Right cardiac atrium (tissue), 5 donors: ENCODE results near the gene SLC51B. TPM values are rescaled to one million over a fixed set of nuclear protein-coding genes. Genes with fewer than 3 reads are reported as not detected.
"Not testable (repeated sequence)": the region's sequence is repeated elsewhere in the genome, so short reads cannot be mapped to it uniquely, and the experiment has no call there.

Source experiments
- ATAC-seq, 2 donors: fragments of 200-7000 bp; cut with Tn5 transposase; one replicate each; pipeline versions ENCODE4 v1.8.0 to v1.9.1; 2020; ENCODE audit warnings: moderate library complexity in 2 of 2, mild to moderate bottlenecking in 1 of 2
- DNase-seq, 3 donors: peaks; one replicate each; pipeline ENCODE4 v3.0.0-alpha.2; 2020
- H3K27ac ChIP-seq: one replicate; pipeline ENCODE4 v1.5.1; 2013; ENCODE audit warnings: mild to moderate bottlenecking, low read length, control low read depth, moderate library complexity
- H3K27me3 ChIP-seq: one replicate; pipeline ENCODE4 v1.6.1; 2013; ENCODE audit not compliant: control insufficient read depth, insufficient read depth
- H3K4me1 ChIP-seq: one replicate; pipeline ENCODE4 v1.6.1; 2013; ENCODE audit warnings: low read length; ENCODE audit not compliant: control insufficient read depth, insufficient read depth
- H3K4me3 ChIP-seq: one replicate; pipeline ENCODE4 v1.5.1; 2013; ENCODE audit warnings: low read length, control low read depth
- H3K9me3 ChIP-seq: one replicate; pipeline ENCODE4 v1.6.1; 2013; ENCODE audit warnings: low read length; ENCODE audit not compliant: control insufficient read depth
- WGBS: extraction: QIAGEN DNeasy Blood & Tissue Kit; methylation state at CpG from one replicate; pipeline ENCODE4 v1.1.7; 2013; 5-methylcytosine and 5-hydroxymethylcytosine counted together
- intact Hi-C, 4 donors: fragments of 100-400 bp; cut with DNase I; formaldehyde crosslinking; loops; one replicate each; pipeline versions ENCODE4 v1.11.0 to v1.14.0; 2022 to 2023
- polyA plus RNA-seq: library from polyadenylated mRNA; stranded (reverse); fragments of 200-250 nt; gene quantifications from one replicate; pipeline ENCODE4 v1.2.3, GENCODE V29; 2013
- total RNA-seq, 4 donors: library from RNA; stranded (reverse); fragmentation: NEBNext Ultra II Directional; extraction: Animal tissue kit (Norgen Biotek cat#: 25700); gene quantifications; one replicate each; pipeline ENCODE4 v1.2.1, GENCODE V29; 2021
- donor health status: healthy with polysubstance abuse.
- donor health status: DM: no; HTN: yes; CAD: no.
- donor health status: DM: no; HTN: no; CAD: no.
- donor health status: DM: no; HTN: yes; CAD: no; lungs with severe emphysema.
- donor health status: DM: yes; HTN: yes; CAD: no.

The SLC51B gene
- total and polyA plus RNA-seq, 5 donors: not detected

GRCh38 chr15:65067317-65067644 lies 22.1 kb downstream of the SLC51B start:
- H3K4me3 ChIP-seq: peak overlapping the region; percentile 69
- H3K27ac ChIP-seq: peak overlapping the region; percentile 92
- no peak for DNase-seq
- peaks cover 29% of the 10 kb centered on the region for H3K4me1 ChIP-seq
- no peak for ATAC-seq
- H3K9me3 ChIP-seq: no peaks in the 10 kb centered on the region
- H3K27me3 ChIP-seq: no peaks in the 10 kb centered on the region
- 13% methylated on average over 8 of the region's 8 CpGs for WGBS
- intact Hi-C loops: no loop called here

- H3K27me3 ChIP-seq: no peaks in the 10 kb centered on the region
- WGBS: 3% methylated on average over 66 of the region's 66 CpGs
- peak; percentile 40 to 44 for ATAC-seq
- DNase-seq: peak; percentile 65 to 88 (median 85)
- H3K27ac ChIP-seq: peak within 1 kb of the TSS; percentile 92
- H3K4me3 ChIP-seq: peak within 1 kb of the TSS; percentile 69
- no peaks in the 10 kb centered on the region for H3K9me3 ChIP-seq
- intact Hi-C loops: no loop called here
- H3K4me1 ChIP-seq: peaks cover 30% of the 10 kb centered on the region
Observed at GRCh38 chr15:65067645-65068402, 22.6 kb downstream of the SLC51B start, which contains the start of gene RASL12. TSS of gene RASL12 (minus strand) at chr15:65067991. CDS start at chr15:65067835, 156 bp downstream.

- Histone ChIP-seq H3K27ac (peak overlapping the region; percentile 92), H3K4me1 (peaks cover 26% of the 10 kb centered on the region), H3K4me3 (peak overlapping the region; percentile 69), H3K9me3 (no peaks in the 10 kb centered on the region), H3K27me3 (no peaks in the 10 kb centered on the region)
- DNase-seq (no peak), ATAC-seq (no peak)
- 70% methylated on average over 3 of the region's 3 CpGs for WGBS
- intact Hi-C loops: no loop called here
Observed at GRCh38 chr15:65068403-65068788, 23.2 kb downstream of the SLC51B start.

GRCh38 chr15:65069179-65069578 lies 24.0 kb downstream of the SLC51B start:
- Histone ChIP-seq H3K27me3 (no peaks in the 10 kb centered on the region), H3K4me1 (peaks cover 25% of the 10 kb centered on the region), H3K9me3 (no peaks in the 10 kb centered on the region), H3K27ac (peak overlapping the region; percentile 92), H3K4me3 (no peak overlapping the region)
- intact Hi-C loops: no loop called here
- ATAC-seq (peak; percentile 53 to 67), DNase-seq (peak; percentile 75 to 82 (median 80))
- WGBS: 43% methylated on average over 1 of the region's 1 CpG

- H3K4me3 ChIP-seq: no peak overlapping the region
- 57% methylated on average over 5 of the region's 5 CpGs for WGBS
- no peaks in the 10 kb centered on the region for H3K9me3 ChIP-seq
- ATAC-seq: no peak
- H3K27ac ChIP-seq: peak overlapping the region; percentile 92
- no peaks in the 10 kb centered on the region for H3K27me3 ChIP-seq
- H3K4me1 ChIP-seq: peaks cover 25% of the 10 kb centered on the region
- intact Hi-C loops: no loop called here
- no peak for DNase-seq
Observed at GRCh38 chr15:65069779-65070546, 24.8 kb downstream of the SLC51B start.

GRCh38 chr15:65071381-65071811 lies 26.2 kb downstream of the SLC51B start:
- H3K4me1 ChIP-seq: peaks cover 22% of the 10 kb centered on the region
- H3K4me3 ChIP-seq: no peak overlapping the region
- 24% methylated on average over 5 of the region's 5 CpGs for WGBS
- DNase-seq: peak; percentile 67 to 87 (median 86)
- no peaks in the 10 kb centered on the region for H3K27me3 ChIP-seq
- intact Hi-C loops: no loop called here
- peak overlapping the region; percentile 74 for H3K27ac ChIP-seq
- peak; percentile 64 to 73 for ATAC-seq
- no peaks in the 10 kb centered on the region for H3K9me3 ChIP-seq

GRCh38 chr15:65072027-65072426 lies 26.8 kb downstream of the SLC51B start:
- DNase-seq (peak in 2 of 3 donors; percentile 45 to 72), ATAC-seq (peak; percentile 9 to 30)
- Histone ChIP-seq H3K4me1 (peaks cover 22% of the 10 kb centered on the region), H3K4me3 (no peak overlapping the region), H3K27ac (peak overlapping the region; percentile 74), H3K9me3 (no peaks in the 10 kb centered on the region), H3K27me3 (no peaks in the 10 kb centered on the region)
- intact Hi-C loops: no loop called here
- WGBS: 20% methylated on average over 1 of the region's 1 CpG

GRCh38 chr15:65072617-65073016 lies 27.4 kb downstream of the SLC51B start:
- no peak for DNase-seq
- no peak overlapping the region for H3K4me3 ChIP-seq
- peaks cover 22% of the 10 kb centered on the region for H3K4me1 ChIP-seq
- H3K27ac ChIP-seq: peak overlapping the region; percentile 55
- 95% methylated on average over 3 of the region's 3 CpGs for WGBS
- no peaks in the 10 kb centered on the region for H3K9me3 ChIP-seq
- intact Hi-C loops: no loop called here
- no peaks in the 10 kb centered on the region for H3K27me3 ChIP-seq
- no peak for ATAC-seq

GRCh38 chr15:65074946-65075345 lies 29.8 kb downstream of the SLC51B start:
- ATAC-seq, H3K4me3 ChIP-seq, H3K9me3 ChIP-seq, intact Hi-C loops, H3K27ac ChIP-seq, H3K27me3 ChIP-seq, DNase-seq: not testable (repeated sequence)
- WGBS: 96% methylated on average over 18 of the region's 22 CpGs
- H3K4me1 ChIP-seq: peaks cover 18% of the 10 kb centered on the region

- Histone ChIP-seq H3K4me1 (peaks cover 13% of the 10 kb centered on the region), H3K27ac (peak overlapping the region; percentile 29)
- DNase-seq, intact Hi-C loops, H3K27me3 ChIP-seq, ATAC-seq, H3K9me3 ChIP-seq, H3K4me3 ChIP-seq: not testable (repeated sequence)
- 43% methylated on average over 12 of the region's 12 CpGs for WGBS
Observed at GRCh38 chr15:65075607-65076395, 30.6 kb downstream of the SLC51B start.
